ENCODE results near the gene HIPK4.
A peak's percentile ranks its signal among the peaks of the same experiment; 100 is the strongest.

Gene HIPK4

GRCh38 chr19:40360020-40360707 is 29.8 kb downstream of the HIPK4 start:
- H3K9ac ChIP-seq (ENCODE audit: low read depth, low read length), result no peak overlapping the region
- H3K4me1 ChIP-seq (ENCODE audit: insufficient read depth, low read length), result no peaks in the 10 kb centered on the region; the same call in 1 of the 2 replicates
- no peaks in the 10 kb centered on the region for H3K9me3 ChIP-seq (ENCODE audit: control insufficient read depth, insufficient read depth, low read length)
- H3K36me3 ChIP-seq (ENCODE audit: insufficient read depth, low read length), result no peaks in the 10 kb centered on the region; the same call in 1 of the 2 replicates

- Histone ChIP-seq H3K4me1 (ENCODE audit: insufficient read depth, low read length) (no peaks in the 10 kb centered on the region), H3K36me3 (ENCODE audit: insufficient read depth, low read length) (no peaks in the 10 kb centered on the region; the same call in 1 of the 2 replicates), H3K9ac (ENCODE audit: low read depth, low read length) (no peak overlapping the region), H3K9me3 (ENCODE audit: control insufficient read depth, insufficient read depth, low read length) (no peaks in the 10 kb centered on the region)
Observed at GRCh38 chr19:40358773-40359172, 31.2 kb downstream of the HIPK4 start.

- Histone ChIP-seq H3K36me3 (ENCODE audit: insufficient read depth, low read length) (no peaks in the 10 kb centered on the region; the same call in 1 of the 2 replicates), H3K4me1 (ENCODE audit: insufficient read depth, low read length) (no peaks in the 10 kb centered on the region), H3K9me3 (ENCODE audit: control insufficient read depth, insufficient read depth, low read length) (no peaks in the 10 kb centered on the region), H3K9ac (ENCODE audit: low read depth, low read length) (no peak overlapping the region)
Observed at GRCh38 chr19:40357640-40358039, 32.3 kb downstream of the HIPK4 start.

GRCh38 chr19:40356681-40357595 is 33.0 kb downstream of the HIPK4 start:
- Histone ChIP-seq H3K9ac (ENCODE audit: low read depth, low read length) (no peak overlapping the region), H3K9me3 (ENCODE audit: control insufficient read depth, insufficient read depth, low read length) (no peaks in the 10 kb centered on the region)

GRCh38 chr19:40355975-40356680 is 33.9 kb downstream of the HIPK4 start:
- Histone ChIP-seq H3K9ac (ENCODE audit: low read depth, low read length) (no peak overlapping the region), H3K36me3 (ENCODE audit: insufficient read depth, low read length) (no peaks in the 10 kb centered on the region; the same call in 1 of the 2 replicates), H3K4me1 (ENCODE audit: insufficient read depth, low read length) (no peaks in the 10 kb centered on the region), H3K9me3 (ENCODE audit: control insufficient read depth, insufficient read depth, low read length) (no peaks in the 10 kb centered on the region)

More at GRCh38 chr19:40356681-40357595, 33.0 kb downstream of the HIPK4 start:
- Histone ChIP-seq H3K36me3 (ENCODE audit: insufficient read depth, low read length) (no peaks in the 10 kb centered on the region; the same call in 1 of the 2 replicates), H3K4me1 (ENCODE audit: insufficient read depth, low read length) (no peaks in the 10 kb centered on the region)

- Histone ChIP-seq H3K9ac (ENCODE audit: low read depth, low read length) (peak overlapping the region; percentile 82), H3K36me3 (ENCODE audit: insufficient read depth, low read length) (no peaks in the 10 kb centered on the region), H3K4me1 (ENCODE audit: insufficient read depth, low read length) (no peaks in the 10 kb centered on the region), H3K9me3 (ENCODE audit: control insufficient read depth, insufficient read depth, low read length) (no peaks in the 10 kb centered on the region)
Observed at GRCh38 chr19:40348961-40349507, 40.9 kb downstream of the HIPK4 start.

- H3K9ac ChIP-seq (ENCODE audit: low read depth, low read length), result peak within 1 kb of the TSS; percentile 82
- H3K9me3 ChIP-seq (ENCODE audit: control insufficient read depth, insufficient read depth, low read length), result no peaks in the 10 kb centered on the region
- no peaks in the 10 kb centered on the region for H3K36me3 ChIP-seq (ENCODE audit: insufficient read depth, low read length)
- no peaks in the 10 kb centered on the region for H3K4me1 ChIP-seq (ENCODE audit: insufficient read depth, low read length)
Observed at GRCh38 chr19:40348125-40348913, 41.7 kb downstream of the HIPK4 start, which contains the start of the genes C19orf47 and PLD3. Gene C19orf47 (minus strand): TSS chr19:40348397. CDS start chr19:40341857, 6,540 bp downstream. Gene PLD3 (plus strand): TSS chr19:40348695. CDS start chr19:40366484, 17,789 bp downstream.

- Histone ChIP-seq H3K4me1 (ENCODE audit: insufficient read depth, low read length) (no peaks in the 10 kb centered on the region), H3K9ac (ENCODE audit: low read depth, low read length) (no peak overlapping the region), H3K9me3 (ENCODE audit: control insufficient read depth, insufficient read depth, low read length) (no peaks in the 10 kb centered on the region), H3K36me3 (ENCODE audit: insufficient read depth, low read length) (no peaks in the 10 kb centered on the region)
Observed at GRCh38 chr19:40344422-40344821, 45.6 kb downstream of the HIPK4 start.

GRCh38 chr19:40342644-40343311 is 47.2 kb downstream of the HIPK4 start:
- no peaks in the 10 kb centered on the region for H3K36me3 ChIP-seq (ENCODE audit: insufficient read depth, low read length)
- no peaks in the 10 kb centered on the region for H3K4me1 ChIP-seq (ENCODE audit: insufficient read depth, low read length)
- H3K9ac ChIP-seq (ENCODE audit: low read depth, low read length), result no peak overlapping the region
- H3K9me3 ChIP-seq (ENCODE audit: control insufficient read depth, insufficient read depth, low read length), result no peaks in the 10 kb centered on the region

GRCh38 chr19:40341601-40342482 is 48.1 kb downstream of the HIPK4 start:
- H3K36me3 ChIP-seq (ENCODE audit: insufficient read depth, low read length), result no peaks in the 10 kb centered on the region
- no peak overlapping the region for H3K9ac ChIP-seq (ENCODE audit: low read depth, low read length)
- no peaks in the 10 kb centered on the region for H3K9me3 ChIP-seq (ENCODE audit: control insufficient read depth, insufficient read depth, low read length)
- no peaks in the 10 kb centered on the region for H3K4me1 ChIP-seq (ENCODE audit: insufficient read depth, low read length)

- Histone ChIP-seq H3K4me1 (ENCODE audit: insufficient read depth, low read length) (no peaks in the 10 kb centered on the region), H3K36me3 (ENCODE audit: insufficient read depth, low read length) (no peaks in the 10 kb centered on the region), H3K9me3 (ENCODE audit: control insufficient read depth, insufficient read depth, low read length) (no peaks in the 10 kb centered on the region), H3K9ac (ENCODE audit: low read depth, low read length) (no peak overlapping the region)
Observed at GRCh38 chr19:40339018-40339728, 50.8 kb downstream of the HIPK4 start.

- Histone ChIP-seq H3K36me3 (ENCODE audit: insufficient read depth, low read length) (0 out of 2 replicates have a peak, but pooled peaks cover 5% of the 10 kb centered on the region), H3K9me3 (ENCODE audit: control insufficient read depth, insufficient read depth, low read length) (no peaks in the 10 kb centered on the region), H3K9ac (ENCODE audit: low read depth, low read length) (no peak overlapping the region), H3K4me1 (ENCODE audit: insufficient read depth, low read length) (no peaks in the 10 kb centered on the region)
Observed at GRCh38 chr19:40337594-40337993, 52.4 kb downstream of the HIPK4 start.

All from ES-I3 (cell line).